SK-N-SH treated with all-trans-retinoic acid at 6 μM for 48 hours (cell line): Measurements from ENCODE around the gene NEDD4.

Experiments used
- ARNTL ChIP-seq: fragments of 450-650 bp; formaldehyde crosslinking; IDR thresholded peaks from 2 replicates; pipeline ENCODE4 v1.5.0; 2020; ENCODE audit warnings: low read depth, mild to moderate bottlenecking, moderate library complexity, borderline replicate concordance
- BACH2 ChIP-seq: fragments of 250-450 bp; sonication (Bioruptor Pico); IDR thresholded peaks from 2 replicates; pipeline ENCODE4 v1.9.0; 2021; ENCODE audit warnings: mild to moderate bottlenecking, borderline replicate concordance
- GLIS3 ChIP-seq: fragments of 250-450 bp; sonication (Bioruptor Pico); IDR thresholded peaks from 2 replicates; pipeline ENCODE4 v1.5.0; 2020; ENCODE audit warnings: mild to moderate bottlenecking, moderate library complexity
- RARB ChIP-seq: fragments of 250-450 bp; sonication (Bioruptor Pico); IDR thresholded peaks from 2 replicates; pipeline ENCODE4 v1.8.0; 2021; ENCODE audit warnings: mild to moderate bottlenecking, moderate library complexity
- TOX ChIP-seq: fragments of 250-450 bp; sonication (Bioruptor Pico); IDR thresholded peaks from 2 replicates; pipeline ENCODE4 v1.8.0; 2021; ENCODE audit warnings: mild to moderate bottlenecking, moderate library complexity, borderline replicate concordance
- ZC3H10 ChIP-seq: fragments of 250-450 bp; sonication (Bioruptor Pico); IDR thresholded peaks from 2 replicates; pipeline ENCODE4 v1.5.1; 2021; ENCODE audit warnings: mild to moderate bottlenecking, moderate library complexity
- ZFP30 ChIP-seq: fragments of 450-650 bp; formaldehyde crosslinking; IDR thresholded peaks from 2 replicates; pipeline ENCODE4 v1.5.0; 2022; ENCODE audit warnings: mild to moderate bottlenecking, moderate library complexity
- ZNF565 ChIP-seq: fragments of 450-650 bp; formaldehyde crosslinking; conservative IDR thresholded peaks from 2 replicates; pipeline ENCODE4 v1.5.0; 2020; ENCODE audit warnings: low read depth, mild to moderate bottlenecking, moderate library complexity
- ZNF70 ChIP-seq: fragments of 450-650 bp; formaldehyde crosslinking; IDR thresholded peaks from 2 replicates; pipeline ENCODE4 v1.5.0; 2020; ENCODE audit warnings: mild to moderate bottlenecking, moderate library complexity
- ZNF8 ChIP-seq: fragments of 450-650 bp; formaldehyde crosslinking; IDR thresholded peaks from 2 replicates; pipeline ENCODE4 v1.5.0; 2020; ENCODE audit warnings: mild to moderate bottlenecking, moderate library complexity
- TF ChIP-seq, protein P1 (sequence below): fragments of 250-450 bp; sonication (Bioruptor Pico); IDR thresholded peaks from 2 replicates; pipeline ENCODE4 v1.8.0; 2020; ENCODE audit warnings: mild to moderate bottlenecking, moderate library complexity, borderline replicate concordance

DNA sequence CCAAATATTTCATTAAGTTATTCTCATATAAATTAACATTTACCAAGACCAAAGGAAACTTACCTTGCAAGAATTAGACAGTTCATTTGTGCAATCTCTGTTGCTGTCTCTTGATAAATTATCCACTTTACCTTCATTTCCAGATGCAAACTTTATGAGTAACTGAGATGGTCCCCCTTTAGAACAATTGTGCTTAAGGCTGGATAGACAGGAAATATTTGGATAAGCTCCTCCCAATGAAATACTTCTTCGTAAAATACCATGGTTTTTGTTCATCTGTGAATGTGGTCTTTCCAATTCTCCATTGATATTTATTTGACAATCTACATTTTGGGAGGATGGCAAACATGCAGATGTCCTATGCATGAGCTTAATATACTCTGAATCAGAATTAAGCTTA lies 78.2 kb downstream of the NEDD4 start:
- TF ChIP-seq GLIS3 (CRISPR knock-in tag) = no peak
- TF ChIP-seq BACH2 = no peak
- TF ChIP-seq ARNTL (CRISPR knock-in tag) = no peak
- no peak for TF ChIP-seq ZNF8 (CRISPR knock-in tag)
- TF ChIP-seq, protein P1, sequence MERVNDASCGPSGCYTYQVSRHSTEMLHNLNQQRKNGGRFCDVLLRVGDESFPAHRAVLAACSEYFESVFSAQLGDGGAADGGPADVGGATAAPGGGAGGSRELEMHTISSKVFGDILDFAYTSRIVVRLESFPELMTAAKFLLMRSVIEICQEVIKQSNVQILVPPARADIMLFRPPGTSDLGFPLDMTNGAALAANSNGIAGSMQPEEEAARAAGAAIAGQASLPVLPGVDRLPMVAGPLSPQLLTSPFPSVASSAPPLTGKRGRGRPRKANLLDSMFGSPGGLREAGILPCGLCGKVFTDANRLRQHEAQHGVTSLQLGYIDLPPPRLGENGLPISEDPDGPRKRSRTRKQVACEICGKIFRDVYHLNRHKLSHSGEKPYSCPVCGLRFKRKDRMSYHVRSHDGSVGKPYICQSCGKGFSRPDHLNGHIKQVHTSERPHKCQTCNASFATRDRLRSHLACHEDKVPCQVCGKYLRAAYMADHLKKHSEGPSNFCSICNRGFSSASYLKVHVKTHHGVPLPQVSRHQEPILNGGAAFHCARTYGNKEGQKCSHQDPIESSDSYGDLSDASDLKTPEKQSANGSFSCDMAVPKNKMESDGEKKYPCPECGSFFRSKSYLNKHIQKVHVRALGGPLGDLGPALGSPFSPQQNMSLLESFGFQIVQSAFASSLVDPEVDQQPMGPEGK (CRISPR knock-in tag) = no peak
- TF ChIP-seq ZNF565 (CRISPR knock-in tag) = no peak
- TF ChIP-seq TOX (CRISPR knock-in tag) = no peak
- TF ChIP-seq ZFP30 (CRISPR knock-in tag) = no peak
- TF ChIP-seq ZC3H10 (CRISPR knock-in tag) = no peak
- TF ChIP-seq RARB (CRISPR knock-in tag) = no peak
- TF ChIP-seq ZNF70 (CRISPR knock-in tag) = no peak
